A549 treated with Hydrocortisone at 1 μM for 4 hours (cell line): Measurements from ENCODE around the gene SPATA7. TPM values are rescaled to one million over a fixed set of nuclear protein-coding genes. Genes with fewer than 3 reads are reported as not detected.

ENCODE experiments used
- total RNA-seq: library from RNA; stranded (reverse); fragments of 200-300 nt; extraction: Qiagen RNA extraction; gene quantifications from 5 replicates; pipeline ENCODE4 v1.2.3, GENCODE V29; 2022

The SPATA7 gene, protein sequence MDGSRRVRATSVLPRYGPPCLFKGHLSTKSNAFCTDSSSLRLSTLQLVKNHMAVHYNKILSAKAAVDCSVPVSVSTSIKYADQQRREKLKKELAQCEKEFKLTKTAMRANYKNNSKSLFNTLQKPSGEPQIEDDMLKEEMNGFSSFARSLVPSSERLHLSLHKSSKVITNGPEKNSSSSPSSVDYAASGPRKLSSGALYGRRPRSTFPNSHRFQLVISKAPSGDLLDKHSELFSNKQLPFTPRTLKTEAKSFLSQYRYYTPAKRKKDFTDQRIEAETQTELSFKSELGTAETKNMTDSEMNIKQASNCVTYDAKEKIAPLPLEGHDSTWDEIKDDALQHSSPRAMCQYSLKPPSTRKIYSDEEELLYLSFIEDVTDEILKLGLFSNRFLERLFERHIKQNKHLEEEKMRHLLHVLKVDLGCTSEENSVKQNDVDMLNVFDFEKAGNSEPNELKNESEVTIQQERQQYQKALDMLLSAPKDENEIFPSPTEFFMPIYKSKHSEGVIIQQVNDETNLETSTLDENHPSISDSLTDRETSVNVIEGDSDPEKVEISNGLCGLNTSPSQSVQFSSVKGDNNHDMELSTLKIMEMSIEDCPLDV
- total RNA-seq = 3.4 to 4.8 TPM (median 3.9 TPM) in 5 replicates

DNA sequence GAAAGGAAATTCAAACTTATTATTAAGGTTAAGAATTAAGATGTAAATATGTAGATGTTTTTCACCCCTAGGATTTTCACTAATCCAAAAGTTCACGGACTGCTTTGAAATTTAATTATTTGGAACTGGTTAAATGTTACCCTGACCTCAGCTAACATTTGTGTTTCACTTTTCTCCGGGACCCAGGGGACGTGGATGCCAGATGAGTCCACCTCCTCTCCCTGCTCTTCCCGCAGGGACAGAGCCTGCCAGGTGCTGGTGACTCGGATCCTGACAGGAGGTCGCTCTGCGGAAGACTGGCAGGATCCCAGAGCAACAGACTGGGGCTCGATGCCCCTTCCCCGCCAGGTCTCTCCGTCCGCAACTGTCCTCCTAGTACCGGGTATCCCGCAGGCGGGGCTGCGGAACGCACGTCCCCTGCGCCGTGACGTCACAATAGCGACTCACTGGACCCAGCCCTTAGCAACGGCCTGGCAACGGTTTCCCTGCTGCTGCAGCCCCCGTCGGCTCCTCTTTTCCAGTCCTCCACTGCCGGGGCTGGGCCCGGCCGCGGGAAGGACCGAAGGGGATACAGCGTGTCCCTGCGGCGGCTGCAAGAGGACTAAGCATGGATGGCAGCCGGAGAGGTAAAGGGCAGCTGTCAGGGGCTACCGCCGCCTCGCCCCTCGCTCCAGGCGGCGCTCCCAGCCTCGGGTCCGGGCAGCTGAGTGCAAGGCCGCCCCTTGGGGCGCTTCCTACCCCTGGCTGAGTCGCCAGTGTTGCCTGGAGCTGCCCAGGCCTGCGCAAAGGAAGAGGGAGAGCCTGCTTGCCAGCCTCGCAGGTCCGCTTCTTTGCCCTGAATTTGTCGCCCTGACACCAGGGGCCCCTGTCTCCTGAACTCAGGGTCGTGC lies at the start of gene SPATA7:
SPATA7 (plus strand) TSS at position 446 of the 890 bp plus-strand sequence; CDS start at position 608, 162 bp downstream.

Other genes with a start within 250 kb of the SPATA7 start
- not detected in 5 replicates for gene KCNK10, start 62.4 kb upstream of the SPATA7 start, total RNA-seq
- gene PTPN21, start 169.3 kb downstream of the SPATA7 start, total RNA-seq = 7.1 to 9.7 TPM (median 9.0 TPM) in 5 replicates
- gene ZC3H14, start 177.4 kb downstream of the SPATA7 start, total RNA-seq = 57.9 to 71.3 TPM (median 67.6 TPM) in 5 replicates